GM06990 (cell line): ENCODE measurements around the gene GPR119.
A peak's percentile ranks its signal among the peaks of the same experiment; 100 is the strongest.
"Not testable (repeated sequence)": the region's sequence is repeated elsewhere in the genome, so short reads cannot be mapped to it uniquely, and the experiment has no call there.

ENCODE experiments used
- DNase-seq: peaks from one replicate; pipeline ENCODE4 v3.0.0-alpha.2; 2011; ENCODE audit not compliant: insufficient read length; ENCODE audit errors: extremely low read depth
- H3K27me3 ChIP-seq: replicated peaks from 2 replicates; pipeline ENCODE4 v1.6.0; 2011; ENCODE audit warnings: low read length; ENCODE audit not compliant: control insufficient read depth, insufficient read depth
- H3K36me3 ChIP-seq: 2 replicates; pipeline ENCODE4 v1.5.1; 2011; ENCODE audit warnings: low read length; ENCODE audit not compliant: control insufficient read depth, insufficient read depth
- H3K4me3 ChIP-seq: replicated peaks from 2 replicates; pipeline ENCODE4 v1.5.1; 2011; ENCODE audit warnings: low read depth, mild to moderate bottlenecking, control low read depth, low read length
- CTCF ChIP-seq: IDR thresholded peaks from 2 replicates; pipeline ENCODE4 v1.5.1; 2011; ENCODE audit warnings: low read length, control low read depth, mild to moderate bottlenecking, inconsistent platforms; ENCODE audit not compliant: insufficient read depth, poor library complexity, severe bottlenecking

GPR119 gene

GRCh38 chrX:130339408-130340222, 45.9 kb downstream of the GPR119 start, which contains the start of gene SLC25A14:
Gene SLC25A14 (plus strand): TSS chrX:130339919. CDS start chrX:130340279, 360 bp downstream.
- no peaks in the 10 kb centered on the region for H3K36me3 ChIP-seq
- peak within 1 kb of the TSS; percentile 75 for H3K4me3 ChIP-seq
- peak; percentile 65 for DNase-seq
- no peak for TF ChIP-seq CTCF
- no peaks in the 10 kb centered on the region for H3K27me3 ChIP-seq

GRCh38 chrX:130338869-130339268, 46.6 kb downstream of the GPR119 start:
- H3K4me3 ChIP-seq, H3K27me3 ChIP-seq, DNase-seq, H3K36me3 ChIP-seq: not testable (repeated sequence)

GRCh38 chrX:130336531-130336930, 48.9 kb downstream of the GPR119 start:
- H3K4me3 ChIP-seq, result no peak overlapping the region
- no peak for TF ChIP-seq CTCF
- DNase-seq, result no peak
- no peaks in the 10 kb centered on the region for H3K36me3 ChIP-seq
- no peaks in the 10 kb centered on the region for H3K27me3 ChIP-seq
